ENCODE data around the gene MAN2C1. TPM values are rescaled to one million over a fixed set of nuclear protein-coding genes. Genes with fewer than 3 reads are reported as not detected.

MAN2C1 gene
- total and polyA plus RNA-seq, 9 donors: 48.9 to 277 (median 223) TPM

DNA sequence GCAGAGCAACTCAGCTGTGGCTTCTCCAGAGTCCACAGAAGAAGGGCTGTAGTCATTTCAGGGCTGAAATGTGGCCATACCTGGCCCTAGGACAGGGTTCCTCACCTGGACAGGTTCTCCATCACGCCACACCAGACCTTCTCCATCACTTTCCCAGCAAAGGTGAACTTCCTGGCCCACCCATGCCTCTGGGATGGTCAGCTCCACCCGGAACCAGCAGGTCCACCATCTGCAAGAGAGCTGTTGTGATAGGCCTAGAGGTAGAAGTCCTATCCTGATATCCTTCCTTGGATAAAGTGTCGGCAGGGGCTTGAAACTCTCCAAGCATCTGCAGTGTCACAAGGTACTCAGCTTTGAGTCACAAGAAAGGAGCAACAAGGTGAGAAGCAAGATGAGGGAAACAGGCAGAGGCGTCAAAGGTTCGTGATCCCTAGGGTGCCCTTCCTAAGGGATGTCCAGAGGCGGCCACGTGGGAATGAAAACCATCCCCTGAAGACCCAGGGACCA, 948 bp downstream of the MAN2C1 start:
- Histone ChIP-seq H3K9me3 (no peaks in the 10 kb centered on the region), H3K27ac (peak overlapping the region in 1 of 2 donors; percentile 93), H3K27me3 (no peaks in the 10 kb centered on the region), H3K4me3 (peak overlapping the region; percentile 97), H3K36me3 (no peaks in the 10 kb centered on the region), H3K4me1 (ENCODE audit: insufficient read depth) (peaks cover 12% of the 10 kb centered on the region)
- no peak for DNase-seq
- intact Hi-C loops (cut with DNase I): loop anchor here in 3 of 4 donors (5.0 to 10.0 kb wide), 3 partner anchors 85 to 327 kb away; partner anchors contain the start of genes SIN3A (in 1 of the 3) and SNUPN (in 1 of the 3)
- 23 to 31% (median 26%) methylated on average over 7 of the region's 7 CpGs for WGBS, 3 donors
- TF ChIP-seq POLR2A (IDR thresholded peaks at IDR 0.05): no peak
- TF ChIP-seq, protein P1, sequence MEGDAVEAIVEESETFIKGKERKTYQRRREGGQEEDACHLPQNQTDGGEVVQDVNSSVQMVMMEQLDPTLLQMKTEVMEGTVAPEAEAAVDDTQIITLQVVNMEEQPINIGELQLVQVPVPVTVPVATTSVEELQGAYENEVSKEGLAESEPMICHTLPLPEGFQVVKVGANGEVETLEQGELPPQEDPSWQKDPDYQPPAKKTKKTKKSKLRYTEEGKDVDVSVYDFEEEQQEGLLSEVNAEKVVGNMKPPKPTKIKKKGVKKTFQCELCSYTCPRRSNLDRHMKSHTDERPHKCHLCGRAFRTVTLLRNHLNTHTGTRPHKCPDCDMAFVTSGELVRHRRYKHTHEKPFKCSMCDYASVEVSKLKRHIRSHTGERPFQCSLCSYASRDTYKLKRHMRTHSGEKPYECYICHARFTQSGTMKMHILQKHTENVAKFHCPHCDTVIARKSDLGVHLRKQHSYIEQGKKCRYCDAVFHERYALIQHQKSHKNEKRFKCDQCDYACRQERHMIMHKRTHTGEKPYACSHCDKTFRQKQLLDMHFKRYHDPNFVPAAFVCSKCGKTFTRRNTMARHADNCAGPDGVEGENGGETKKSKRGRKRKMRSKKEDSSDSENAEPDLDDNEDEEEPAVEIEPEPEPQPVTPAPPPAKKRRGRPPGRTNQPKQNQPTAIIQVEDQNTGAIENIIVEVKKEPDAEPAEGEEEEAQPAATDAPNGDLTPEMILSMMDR (IDR thresholded peaks at IDR 0.05): no peak
- TF ChIP-seq EP300 (IDR thresholded peaks at IDR 0.05): no peak

DNA sequence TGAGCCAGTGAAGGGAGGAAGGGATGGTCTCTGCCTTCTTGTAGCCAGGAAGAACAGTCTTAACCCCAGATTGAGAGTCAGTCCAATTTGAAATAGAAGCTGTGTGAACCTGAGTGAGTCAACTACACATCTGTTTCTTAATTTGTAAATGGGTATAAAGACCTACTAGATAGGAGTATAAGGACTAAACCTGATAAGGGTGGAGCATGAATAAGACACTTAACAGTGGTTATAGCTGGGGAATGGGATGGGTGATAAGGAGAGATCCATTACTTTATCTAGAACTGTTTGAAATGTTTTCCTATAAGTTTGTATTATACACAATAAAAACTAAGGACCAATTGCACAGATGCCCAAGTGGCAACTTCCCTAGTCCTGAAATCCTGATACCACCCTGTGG, 1.4 kb downstream of the MAN2C1 start:
- H3K27ac ChIP-seq: peak overlapping the region in 1 of 2 donors; percentile 93
- H3K36me3 ChIP-seq: no peaks in the 10 kb centered on the region
- intact Hi-C loops (cut with DNase I): loop anchor here in 3 of 4 donors (5.0 to 10.0 kb wide), 3 partner anchors 85 to 328 kb away; partner anchors contain the start of genes SIN3A (in 1 of the 3) and SNUPN (in 1 of the 3)

DNA sequence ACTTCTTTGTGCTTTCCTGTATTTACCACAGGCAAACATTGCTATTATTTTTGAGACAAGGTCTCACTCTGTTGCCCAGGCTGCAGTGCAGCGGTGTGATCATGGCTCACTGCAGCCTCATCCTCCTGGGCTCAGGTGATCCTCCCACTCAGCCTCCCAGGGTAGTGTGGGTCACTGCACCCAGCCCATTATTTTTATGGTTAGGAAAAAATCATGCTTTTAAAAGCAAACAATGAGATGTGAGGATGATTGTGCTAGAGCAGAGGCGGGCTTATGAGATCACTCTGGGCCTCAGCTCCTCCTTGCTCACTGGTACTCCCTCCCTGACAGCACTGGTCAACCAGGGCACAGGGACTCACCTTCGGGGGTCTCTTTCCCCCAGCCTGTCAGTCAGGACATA, 2.2 kb downstream of the MAN2C1 start:
- DNase-seq: no peak
- Histone ChIP-seq H3K27ac (no peak overlapping the region), H3K4me3 (no peak overlapping the region), H3K9me3 (no peaks in the 10 kb centered on the region), H3K27me3 (no peaks in the 10 kb centered on the region), H3K4me1 (ENCODE audit: insufficient read depth) (peaks cover 12% of the 10 kb centered on the region), H3K36me3 (no peaks in the 10 kb centered on the region)
- TF ChIP-seq, protein P1 (IDR thresholded peaks at IDR 0.05): no peak
- TF ChIP-seq POLR2A (IDR thresholded peaks at IDR 0.05): no peak
- no peak for TF ChIP-seq EP300 (IDR thresholded peaks at IDR 0.05)
- intact Hi-C loops (cut with DNase I): loop anchor here in 3 of 4 donors (5.0 to 10.0 kb wide), 3 partner anchors 86 to 329 kb away; partner anchors contain the start of genes SIN3A (in 1 of the 3) and SNUPN (in 1 of the 3)
- 91 to 96% (median 96%) methylated on average over 3 of the region's 3 CpGs for WGBS, 3 donors

More for the DNA sequence above, 1.4 kb downstream of the MAN2C1 start:
- no peak for DNase-seq
- Histone ChIP-seq H3K9me3 (no peaks in the 10 kb centered on the region), H3K4me3 (no peak overlapping the region), H3K27me3 (no peaks in the 10 kb centered on the region), H3K4me1 (ENCODE audit: insufficient read depth) (peaks cover 12% of the 10 kb centered on the region)
- TF ChIP-seq EP300 (IDR thresholded peaks at IDR 0.05): no peak
- no peak for TF ChIP-seq POLR2A (IDR thresholded peaks at IDR 0.05)
- TF ChIP-seq, protein P1 (IDR thresholded peaks at IDR 0.05): no peak

DNA sequence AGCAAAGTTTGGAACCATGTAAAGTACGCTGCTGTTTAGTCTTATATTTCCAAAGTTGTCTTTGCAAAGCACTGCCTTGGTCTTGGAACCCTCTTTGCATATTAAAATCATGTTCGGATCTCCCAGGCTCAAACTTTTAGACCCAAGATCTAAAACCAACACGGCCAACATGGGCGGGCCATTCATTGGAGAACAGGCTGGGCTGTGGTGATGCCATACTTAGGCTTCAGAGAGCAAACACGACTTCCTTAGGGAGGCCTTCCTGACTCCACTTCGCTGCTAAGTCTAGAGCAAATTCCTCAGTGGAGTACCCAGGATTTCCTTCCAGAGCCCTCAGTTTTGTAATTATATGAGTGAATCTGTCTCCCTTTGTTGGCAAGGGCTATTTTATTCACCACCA, 3.5 kb downstream of the MAN2C1 start:
- no peaks in the 10 kb centered on the region for H3K36me3 ChIP-seq
- 87 to 93% (median 91%) methylated on average over 6 of the region's 6 CpGs for WGBS, 3 donors
- no peak overlapping the region for H3K27ac ChIP-seq
- DNase-seq: no peak
- H3K9me3 ChIP-seq: no peaks in the 10 kb centered on the region
- intact Hi-C loops (cut with DNase I): loop anchor here in 3 of 4 donors (5.0 to 10.0 kb wide), 3 partner anchors 87 to 330 kb away; partner anchors contain the start of genes SIN3A (in 1 of the 3) and SNUPN (in 1 of the 3)
- no peaks in the 10 kb centered on the region for H3K27me3 ChIP-seq
- no peak for TF ChIP-seq POLR2A (IDR thresholded peaks at IDR 0.05)
- TF ChIP-seq, protein P1 (IDR thresholded peaks at IDR 0.05): no peak
- TF ChIP-seq EP300 (IDR thresholded peaks at IDR 0.05): no peak
- H3K4me3 ChIP-seq: no peak overlapping the region
- peaks cover 11% of the 10 kb centered on the region for H3K4me1 ChIP-seq (ENCODE audit: insufficient read depth)
